ENCODE measurements around the gene TRIM46. TPM values are rescaled to one million over a fixed set of nuclear protein-coding genes. Genes with fewer than 3 reads are reported as not detected.
"Not testable (repeated sequence)": the region's sequence is repeated elsewhere in the genome, so short reads cannot be mapped to it uniquely, and the experiment has no call there.

The TRIM46 gene
- total RNA-seq, 2 donors from 2014 or later: 3.6 to 9.3 TPM

DNA sequence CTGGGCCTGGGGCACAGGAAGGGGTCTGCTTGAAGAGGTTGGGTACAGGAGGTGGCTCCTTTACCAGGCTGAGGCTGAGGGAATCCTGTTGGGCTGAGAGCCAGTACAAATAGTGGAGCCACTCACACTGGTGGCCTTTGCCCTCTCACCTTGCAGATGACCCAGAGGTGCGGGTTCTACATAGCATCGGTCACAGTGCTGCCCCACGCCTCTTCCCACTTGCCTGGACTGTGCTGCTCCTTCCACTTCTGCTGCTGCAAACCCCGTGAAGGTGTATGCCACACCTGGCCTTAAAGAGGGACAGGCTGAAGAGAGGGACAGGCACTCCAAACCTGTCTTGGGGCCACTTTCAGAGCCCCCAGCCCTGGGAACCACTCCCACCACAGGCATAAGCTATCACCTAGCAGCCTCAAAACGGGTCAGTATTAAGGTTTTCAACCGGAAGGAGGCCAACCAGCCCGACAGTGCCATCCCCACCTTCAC lies 39.8 kb upstream of the TRIM46 start:
- H3K27ac Mint-ChIP-seq: peak overlapping the region in 1 of 2 donors; percentile 97
- peaks cover 4% of the 10 kb centered on the region for H3K36me3 Mint-ChIP-seq
- H3K27me3 Mint-ChIP-seq: peaks cover 6 to 7% of the 10 kb centered on the region in 2 donors
- no peaks in the 10 kb centered on the region for H3K9me3 Mint-ChIP-seq
- peaks cover 35 to 37% of the 10 kb centered on the region in 2 donors for H3K4me1 Mint-ChIP-seq (ENCODE audit: low read depth in 2 of 2)
- ATAC-seq (no peak), DNase-seq (ENCODE audit: low spot score) (no peak)
- H3K4me3 Mint-ChIP-seq: peak overlapping the region; percentile 100

DNA sequence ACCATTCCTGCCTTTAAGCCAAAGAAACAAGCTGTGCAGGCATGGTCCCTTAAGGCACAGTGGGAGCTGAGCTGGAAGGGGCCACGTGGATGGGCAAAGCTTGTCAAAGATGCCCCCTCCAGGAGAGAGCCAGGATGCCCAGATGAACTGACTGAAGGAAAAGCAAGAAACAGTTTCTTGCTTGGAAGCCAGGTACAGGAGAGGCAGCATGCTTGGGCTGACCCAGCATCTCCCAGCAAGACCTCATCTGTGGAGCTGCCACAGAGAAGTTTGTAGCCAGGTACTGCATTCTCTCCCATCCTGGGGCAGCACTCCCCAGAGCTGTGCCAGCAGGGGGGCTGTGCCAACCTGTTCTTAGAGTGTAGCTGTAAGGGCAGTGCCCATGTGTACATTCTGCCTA lies 39.3 kb upstream of the TRIM46 start:
- Mint-ChIP-seq H3K36me3 (peaks cover 4% of the 10 kb centered on the region), H3K4me1 (ENCODE audit: low read depth in 2 of 2) (peaks cover 35% of the 10 kb centered on the region in 2 donors), H3K27me3 (peaks cover 5 to 7% of the 10 kb centered on the region in 2 donors), H3K9me3 (no peaks in the 10 kb centered on the region), H3K4me3 (peak overlapping the region; percentile 100), H3K27ac (peak overlapping the region in 1 of 2 donors; percentile 97)
- ATAC-seq: no peak
- no peak for DNase-seq (ENCODE audit: low spot score)

DNA sequence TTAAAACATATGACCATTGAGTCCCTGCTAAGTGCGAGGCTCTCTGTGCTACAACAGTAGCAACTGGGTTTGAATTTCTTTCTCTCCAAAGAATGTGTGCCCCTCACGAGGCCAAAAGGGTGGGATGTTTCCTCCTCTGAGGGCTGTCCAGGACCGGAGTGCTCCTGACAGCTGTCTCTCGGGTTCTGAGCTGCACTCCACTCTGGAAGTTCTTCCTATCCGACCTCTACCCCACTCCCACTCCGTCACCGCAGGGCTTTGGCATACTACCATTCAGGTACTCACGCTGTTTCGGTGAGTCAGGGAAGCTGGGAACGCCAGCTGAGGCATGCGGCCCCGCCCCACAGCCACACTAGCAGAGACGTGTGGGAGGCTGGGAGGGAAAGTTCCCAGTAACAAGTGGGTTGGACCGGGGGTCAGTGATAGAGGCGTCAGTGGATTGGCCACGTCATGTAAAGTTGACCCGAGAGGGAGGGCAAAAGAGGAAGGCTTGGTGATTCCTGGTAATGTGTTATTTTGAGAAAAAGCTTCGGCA lies 38.7 kb upstream of the TRIM46 start:
- Mint-ChIP-seq H3K9me3 (no peaks in the 10 kb centered on the region), H3K27ac (peak overlapping the region; percentile 97 to 98), H3K36me3 (peaks cover 4% of the 10 kb centered on the region), H3K4me1 (ENCODE audit: low read depth in 2 of 2) (peaks cover 35% of the 10 kb centered on the region in 2 donors), H3K4me3 (peak overlapping the region; percentile 100), H3K27me3 (peaks cover 0 to 3% of the 10 kb centered on the region in 2 donors)
- DNase-seq (ENCODE audit: low spot score) (peak; percentile 71), ATAC-seq (peak; percentile 34 to 46)

DNA sequence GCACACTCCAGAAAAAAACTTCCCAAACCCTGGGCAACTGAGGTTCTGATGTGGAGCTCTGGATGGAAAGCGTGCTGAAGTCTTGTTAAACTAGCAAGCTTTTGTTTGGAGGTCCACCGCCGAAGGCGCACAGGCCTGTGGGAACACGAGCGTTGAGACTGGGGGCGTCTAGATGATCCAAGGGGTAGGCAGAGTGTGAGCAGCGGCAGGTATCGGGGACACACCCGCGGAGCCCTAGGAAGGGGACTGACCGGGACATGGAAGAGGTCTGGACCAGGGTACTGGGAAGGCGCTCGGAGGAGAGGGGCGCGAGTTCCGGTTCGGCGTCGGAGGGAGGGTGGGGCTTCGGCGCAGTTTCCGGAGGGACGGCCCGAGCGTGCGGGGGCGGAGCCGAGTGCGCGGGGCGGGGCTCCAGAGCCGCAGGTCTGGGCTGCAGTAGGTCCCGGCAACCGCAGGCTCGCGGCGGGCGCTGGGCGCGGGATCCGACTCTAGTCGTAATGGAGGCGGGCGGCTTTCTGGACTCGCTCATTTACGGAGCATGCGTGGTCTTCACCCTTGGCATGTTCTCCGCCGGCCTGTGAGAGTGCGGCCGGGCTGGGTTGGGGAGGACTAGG lies 38.1 kb upstream of the TRIM46 start, which contains the start of gene SLC50A1:
SLC50A1 (plus strand) TSS at position 438 of the 614 bp plus-strand sequence; CDS start at position 498, 60 bp downstream.
- peak; percentile 93 to 94 for ATAC-seq
- Mint-ChIP-seq H3K27me3 (peaks cover 0 to 2% of the 10 kb centered on the region in 2 donors), H3K27ac (peak within 1 kb of the TSS; percentile 97 to 98), H3K4me1 (ENCODE audit: low read depth in 2 of 2) (peaks cover 35 to 39% of the 10 kb centered on the region in 2 donors), H3K9me3 (no peaks in the 10 kb centered on the region), H3K36me3 (peaks cover 4% of the 10 kb centered on the region), H3K4me3 (peak within 1 kb of the TSS; percentile 100)
- peak; percentile 97 for DNase-seq (ENCODE audit: low spot score)

DNA sequence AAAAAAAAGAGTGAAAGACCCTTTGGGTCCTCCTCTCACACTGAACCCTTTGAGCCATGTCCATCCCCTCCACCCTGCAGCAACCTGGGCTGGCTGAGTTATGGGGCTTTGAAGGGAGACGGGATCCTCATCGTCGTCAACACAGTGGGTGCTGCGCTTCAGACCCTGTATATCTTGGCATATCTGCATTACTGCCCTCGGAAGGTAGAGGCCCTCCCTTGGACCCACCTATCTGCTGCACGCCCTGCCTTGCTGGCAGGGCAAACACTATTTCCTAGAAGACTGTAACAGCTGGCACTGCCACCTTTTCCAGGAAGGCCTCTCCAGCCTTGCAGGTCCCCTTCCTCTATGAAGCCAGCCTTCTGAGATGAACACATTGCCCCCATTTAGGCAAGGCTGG lies 36.9 kb upstream of the TRIM46 start:
- Mint-ChIP-seq H3K9me3 (no peaks in the 10 kb centered on the region), H3K36me3 (peaks cover 4% of the 10 kb centered on the region), H3K4me1 (ENCODE audit: low read depth in 2 of 2) (peaks cover 35 to 41% of the 10 kb centered on the region in 2 donors), H3K27me3 (no peaks in the 10 kb centered on the region), H3K4me3 (peak overlapping the region; percentile 100), H3K27ac (peak overlapping the region; percentile 97 to 98)
- DNase-seq (ENCODE audit: low spot score) (no peak), ATAC-seq (no peak)

GRCh38 chr1:155137154-155137949 lies 36.3 kb upstream of the TRIM46 start:
- peak overlapping the region; percentile 100 for H3K4me3 Mint-ChIP-seq
- peak overlapping the region; percentile 97 to 98 for H3K27ac Mint-ChIP-seq
- peaks cover 0 to 5% of the 10 kb centered on the region in 2 donors for H3K27me3 Mint-ChIP-seq
- ATAC-seq (no peak), DNase-seq (ENCODE audit: low spot score) (no peak)
- peaks cover 4% of the 10 kb centered on the region for H3K36me3 Mint-ChIP-seq
- no peaks in the 10 kb centered on the region for H3K9me3 Mint-ChIP-seq
- peaks cover 35 to 41% of the 10 kb centered on the region in 2 donors for H3K4me1 Mint-ChIP-seq (ENCODE audit: low read depth in 2 of 2)

DNA sequence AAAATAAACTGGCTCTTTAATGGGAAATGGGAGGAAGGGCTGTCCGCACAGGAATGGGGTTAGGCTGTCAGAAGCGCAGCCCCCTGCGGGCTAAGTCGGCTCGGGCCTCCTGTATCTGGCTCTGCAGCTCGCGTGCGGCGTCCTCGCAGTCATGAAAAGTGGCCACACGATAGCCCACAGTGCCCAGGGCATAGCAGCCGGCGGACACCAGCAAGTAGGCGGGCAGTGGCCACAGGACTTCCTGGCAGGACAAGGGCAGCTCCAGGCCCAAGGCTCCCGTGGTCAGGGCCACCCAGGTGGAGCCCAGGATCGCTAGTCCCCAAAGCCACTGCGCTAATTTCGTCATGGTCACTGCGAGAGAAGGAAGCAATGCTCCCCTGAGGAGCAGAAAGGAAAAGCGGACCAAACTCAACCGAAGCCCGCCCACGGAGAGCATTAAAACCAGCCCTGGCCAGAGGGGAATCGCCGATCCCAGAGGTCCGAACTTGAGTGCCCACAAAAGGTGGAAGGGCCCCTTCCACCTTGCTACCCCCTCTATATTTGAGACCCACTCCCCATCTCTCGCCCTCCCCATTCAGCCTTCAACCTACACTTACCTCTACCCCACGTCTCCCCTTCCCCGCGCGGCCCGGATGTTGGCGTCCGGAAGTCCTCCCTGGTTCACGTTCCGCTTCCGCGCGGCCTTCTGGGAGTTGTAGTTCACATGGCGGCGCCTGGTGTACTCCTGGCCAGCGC lies 33.6 kb upstream of the TRIM46 start, which contains the start of gene DPM3:
DPM3 (minus strand) TSS at position 637 of the 735 bp plus-strand sequence; CDS start at position 346, 291 bp downstream.
- ATAC-seq: peak; percentile 78 to 82
- H3K36me3 Mint-ChIP-seq: peaks cover 4% of the 10 kb centered on the region

DNA sequence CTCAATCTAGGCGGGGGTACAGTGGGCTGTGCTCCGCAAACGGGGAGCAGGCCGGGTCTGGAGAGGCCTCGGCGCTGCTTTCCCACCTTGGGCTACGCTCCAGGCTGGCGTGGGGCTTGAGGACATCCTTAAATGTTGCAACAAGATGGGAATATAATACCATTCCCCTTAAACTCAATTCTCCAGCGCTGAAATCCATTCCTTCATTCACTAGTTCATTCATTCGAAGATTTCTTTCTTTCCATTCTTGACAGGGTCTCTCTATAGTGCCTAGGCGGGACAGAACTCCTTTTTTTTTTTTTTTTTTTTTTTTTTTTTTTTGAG lies 33.1 kb upstream of the TRIM46 start:
- H3K4me1 Mint-ChIP-seq (ENCODE audit: low read depth in 2 of 2): peaks cover 25 to 32% of the 10 kb centered on the region in 2 donors
- ATAC-seq (no peak), DNase-seq (ENCODE audit: low spot score) (no peak)
- H3K27me3 Mint-ChIP-seq: peaks cover 2 to 13% of the 10 kb centered on the region in 2 donors
- H3K27ac Mint-ChIP-seq: peak overlapping the region; percentile 84 to 97
- peaks cover 4% of the 10 kb centered on the region for H3K36me3 Mint-ChIP-seq
- no peaks in the 10 kb centered on the region for H3K9me3 Mint-ChIP-seq
- H3K4me3 Mint-ChIP-seq: peak overlapping the region; percentile 100

More for the DNA sequence above, 33.6 kb upstream of the TRIM46 start, which contains the start of gene DPM3:
- H3K4me1 Mint-ChIP-seq (ENCODE audit: low read depth in 2 of 2): peaks cover 30 to 37% of the 10 kb centered on the region in 2 donors
- peak; percentile 89 for DNase-seq (ENCODE audit: low spot score)
- peaks cover 0 to 11% of the 10 kb centered on the region in 2 donors for H3K27me3 Mint-ChIP-seq
- H3K27ac Mint-ChIP-seq: peak within 1 kb of the TSS; percentile 84 to 97
- H3K4me3 Mint-ChIP-seq: peak within 1 kb of the TSS; percentile 100
- no peaks in the 10 kb centered on the region for H3K9me3 Mint-ChIP-seq

- ATAC-seq (no peak), DNase-seq (ENCODE audit: low spot score) (no peak)
- Mint-ChIP-seq H3K27me3 (peaks cover 12 to 20% of the 10 kb centered on the region in 2 donors), H3K36me3 (peaks cover 4% of the 10 kb centered on the region), H3K9me3 (no peaks in the 10 kb centered on the region), H3K27ac (no peak overlapping the region), H3K4me1 (ENCODE audit: low read depth in 2 of 2) (peaks cover 20 to 27% of the 10 kb centered on the region in 2 donors), H3K4me3 (no peak overlapping the region)
Observed at GRCh38 chr1:155141749-155142148, 31.9 kb upstream of the TRIM46 start.

DNA sequence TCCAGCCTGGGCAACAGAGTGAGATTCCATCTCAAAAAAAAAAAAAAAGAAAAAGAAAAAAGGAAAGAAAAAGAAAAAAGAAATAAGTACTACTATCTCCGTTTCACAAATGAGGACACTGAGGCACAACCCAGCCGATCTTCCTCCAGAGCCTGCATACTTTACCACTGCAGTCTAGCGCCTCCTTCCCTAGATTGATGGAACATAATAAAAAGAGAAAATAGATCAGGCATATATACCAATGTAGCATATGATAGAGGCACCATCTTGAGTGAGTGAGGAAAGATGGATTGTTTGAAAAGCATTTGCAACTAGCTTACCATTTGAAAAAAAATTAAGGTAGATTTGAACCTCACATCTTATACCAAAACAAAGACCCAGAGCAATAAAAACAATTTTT lies 28.2 kb upstream of the TRIM46 start:
- no peak overlapping the region for H3K4me3 Mint-ChIP-seq
- peaks cover 0 to 2% of the 10 kb centered on the region in 2 donors for H3K4me1 Mint-ChIP-seq (ENCODE audit: low read depth in 2 of 2)
- peaks cover 26 to 34% of the 10 kb centered on the region in 2 donors for H3K27me3 Mint-ChIP-seq
- H3K36me3 Mint-ChIP-seq: no peaks in the 10 kb centered on the region
- ATAC-seq (no peak), DNase-seq (ENCODE audit: low spot score) (no peak)
- H3K27ac Mint-ChIP-seq: no peak overlapping the region
- H3K9me3 Mint-ChIP-seq: no peaks in the 10 kb centered on the region

DNA sequence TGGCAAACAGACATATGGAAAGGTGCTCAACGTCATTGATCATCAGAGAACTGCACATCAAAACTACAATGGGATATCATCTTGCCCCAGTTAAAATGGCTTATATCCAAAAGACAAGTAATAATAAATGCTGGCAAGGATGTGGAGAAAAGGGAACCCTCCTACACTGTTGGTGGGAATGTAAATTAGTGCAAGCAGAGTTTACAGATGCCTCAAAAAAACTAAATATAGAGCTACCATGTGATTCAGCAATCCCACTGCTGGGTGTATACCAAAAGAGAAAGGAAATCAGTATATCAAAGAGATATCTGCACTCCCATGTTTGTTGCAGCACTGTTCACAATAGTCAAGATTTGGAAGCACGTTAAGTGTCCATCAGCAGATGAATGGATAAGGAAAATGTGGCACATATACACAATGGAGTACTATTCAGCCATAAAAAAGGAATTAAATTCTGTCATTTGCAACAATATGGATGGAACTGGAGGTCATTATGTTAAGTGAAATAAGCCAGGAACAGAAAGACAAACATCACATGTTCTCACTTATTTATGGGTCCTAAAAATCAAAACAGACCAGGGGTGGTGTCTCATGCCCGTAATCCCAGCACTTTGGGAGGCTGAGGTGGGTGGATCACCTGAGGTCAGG lies 17.5 kb upstream of the TRIM46 start:
- not testable (repeated sequence) for DNase-seq (ENCODE audit: low spot score); H3K36me3 Mint-ChIP-seq; ATAC-seq; H3K4me1 Mint-ChIP-seq (ENCODE audit: low read depth in 2 of 2); H3K9me3 Mint-ChIP-seq; H3K27ac Mint-ChIP-seq; H3K4me3 Mint-ChIP-seq
- peaks cover 7 to 17% of the 10 kb centered on the region in 2 donors for H3K27me3 Mint-ChIP-seq

DNA sequence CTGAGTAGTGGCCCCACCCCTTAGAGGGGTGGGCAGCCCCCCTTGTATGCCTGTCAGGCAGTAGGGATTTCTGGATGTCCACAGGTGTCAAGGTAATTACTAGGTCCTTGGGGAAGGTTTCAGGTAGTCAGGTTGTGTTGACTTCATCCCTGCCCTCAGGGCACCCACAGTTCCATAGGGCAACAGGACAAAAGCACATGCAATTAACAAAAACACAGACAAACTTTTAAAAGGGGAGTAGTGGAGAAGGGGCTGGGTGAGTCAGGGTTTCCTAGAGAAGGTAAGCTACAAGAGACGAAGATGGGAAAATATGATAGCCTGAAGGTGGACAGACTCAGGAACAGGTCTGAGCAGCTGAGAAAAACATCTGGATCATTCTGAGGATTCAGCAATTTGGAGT lies 14.7 kb upstream of the TRIM46 start:
- Mint-ChIP-seq H3K9me3 (no peaks in the 10 kb centered on the region), H3K27ac (no peak overlapping the region), H3K36me3 (no peaks in the 10 kb centered on the region), H3K27me3 (peaks cover 3 to 16% of the 10 kb centered on the region in 2 donors), H3K4me3 (no peak overlapping the region), H3K4me1 (ENCODE audit: low read depth in 2 of 2) (no peaks in the 10 kb centered on the region)
- DNase-seq (ENCODE audit: low spot score): no peak
- ATAC-seq: no peak

DNA sequence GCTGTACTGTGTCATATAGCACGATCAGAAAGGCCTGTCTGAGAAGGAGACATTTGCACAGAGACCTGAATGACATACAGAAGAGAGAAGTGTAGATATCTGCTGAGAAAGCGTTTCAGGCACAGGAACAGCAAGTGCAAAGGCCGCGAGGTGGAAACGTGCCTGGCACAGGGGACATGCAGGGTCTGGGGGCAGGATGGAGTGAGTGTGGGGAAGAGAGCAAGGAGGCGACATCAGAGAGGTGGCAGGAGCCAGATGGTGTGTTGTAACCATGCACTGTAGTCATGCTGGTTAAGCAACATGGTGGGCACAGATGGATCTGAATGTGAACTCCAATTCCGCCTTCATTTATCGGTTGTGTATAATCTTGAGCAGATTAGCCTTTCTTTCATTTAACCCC lies 13.5 kb upstream of the TRIM46 start:
- peaks cover 1 to 12% of the 10 kb centered on the region in 2 donors for H3K27me3 Mint-ChIP-seq

More for the DNA sequence above, 13.5 kb upstream of the TRIM46 start:
- no peak overlapping the region for H3K27ac Mint-ChIP-seq
- no peaks in the 10 kb centered on the region for H3K36me3 Mint-ChIP-seq
- no peak for DNase-seq (ENCODE audit: low spot score)
- H3K4me3 Mint-ChIP-seq: no peak overlapping the region
- H3K4me1 Mint-ChIP-seq (ENCODE audit: low read depth in 2 of 2): no peaks in the 10 kb centered on the region
- H3K9me3 Mint-ChIP-seq: no peaks in the 10 kb centered on the region
- ATAC-seq: no peak
